Stimulated activated naive CD4-positive, alpha-beta T cell (primary cell): ENCODE data around the gene ZNRD2.

Experiments
- DNase-seq, 6 experiments: peaks; one replicate each; lab custom pipeline; 2025; lab: John Stamatoyannopoulos, UW

ZNRD2 gene

GRCh38 chr11:65610404-65610803 is 40.1 kb downstream of the ZNRD2 start:
- DNase-seq: no peak

- no peak for DNase-seq
Measured at GRCh38 chr11:65611028-65611757, 40.9 kb downstream of the ZNRD2 start.

GRCh38 chr11:65611758-65612603 is 41.7 kb downstream of the ZNRD2 start:
- DNase-seq: no peak

GRCh38 chr11:65612691-65613090 is 42.4 kb downstream of the ZNRD2 start:
- DNase-seq: no peak

GRCh38 chr11:65613091-65613928 is 43.0 kb downstream of the ZNRD2 start:
- peak in 2 of 6 experiments; percentile 21 to 58 for DNase-seq

- peak; percentile 100 for DNase-seq
Measured at GRCh38 chr11:65615229-65615949, 45.1 kb downstream of the ZNRD2 start, which contains the start of gene PCNX3. Gene PCNX3, plus strand, starts transcription at chr11:65615776. Its CDS starts 536 bp downstream, at chr11:65616312.

- peak in 1 of 6 experiments; percentile 62 for DNase-seq
Measured at GRCh38 chr11:65615950-65616574, 45.8 kb downstream of the ZNRD2 start.

- peak in 1 of 6 experiments; percentile 12 for DNase-seq
Measured at GRCh38 chr11:65616575-65617001, 46.3 kb downstream of the ZNRD2 start.

GRCh38 chr11:65617136-65617850 is 47.0 kb downstream of the ZNRD2 start:
- DNase-seq: no peak

GRCh38 chr11:65617990-65618751 is 47.9 kb downstream of the ZNRD2 start:
- no peak for DNase-seq

- no peak for DNase-seq
Measured at GRCh38 chr11:65618763-65619162, 48.5 kb downstream of the ZNRD2 start.

- no peak for DNase-seq
Measured at GRCh38 chr11:65619281-65619928, 49.1 kb downstream of the ZNRD2 start.

GRCh38 chr11:65620666-65621065 is 50.4 kb downstream of the ZNRD2 start:
- DNase-seq: no peak

GRCh38 chr11:65621460-65621859 is 51.2 kb downstream of the ZNRD2 start:
- no peak for DNase-seq
